ENCODE data around the gene HSF2BP.

- TF ChIP-seq ATF2 (IDR thresholded peaks at IDR 0.05; ENCODE audit: low read length) (no peak), POLR2A (IDR thresholded peaks at IDR 0.05; ENCODE audit: control extremely low read depth in 1 of 2, low read depth in 2 of 2, low read length in 2 of 2) (no peak), EZH2 (IDR thresholded peaks at IDR 0.05; ENCODE audit: low read depth, low read length, severe bottlenecking) (no peak), CTCF (IDR thresholded peaks at IDR 0.05; ENCODE audit: control extremely low read depth in 1 of 3, insufficient read depth in 1 of 3, low read depth in 1 of 3, low read length in 3 of 3) (no peak), FOSL1 (IDR thresholded peaks at IDR 0.05; ENCODE audit: insufficient read depth, low read depth, low read length) (no peak), ATF3 (IDR thresholded peaks at IDR 0.05; ENCODE audit: insufficient read depth, low read depth, low read length) (no peak), KDM1A (IDR thresholded peaks at IDR 0.05; ENCODE audit: borderline replicate concordance, low read length) (no peak), POLR2AphosphoS5 (IDR thresholded peaks at IDR 0.05; ENCODE audit: low read depth, low read length) (no peak)
Observed at GRCh38 chr21:43634618-43635017, 24.7 kb downstream of the HSF2BP start.
